NCI-H2196 treated with DMSO at 0.1 percent for 48 hours (cell line): ENCODE results near the gene AKT1.

ENCODE experiments used
- DNase-seq: peaks from one replicate; lab custom pipeline; 2025; ENCODE audit not compliant: unreplicated experiment; lab: John Stamatoyannopoulos, UW

AKT1 gene

DNA sequence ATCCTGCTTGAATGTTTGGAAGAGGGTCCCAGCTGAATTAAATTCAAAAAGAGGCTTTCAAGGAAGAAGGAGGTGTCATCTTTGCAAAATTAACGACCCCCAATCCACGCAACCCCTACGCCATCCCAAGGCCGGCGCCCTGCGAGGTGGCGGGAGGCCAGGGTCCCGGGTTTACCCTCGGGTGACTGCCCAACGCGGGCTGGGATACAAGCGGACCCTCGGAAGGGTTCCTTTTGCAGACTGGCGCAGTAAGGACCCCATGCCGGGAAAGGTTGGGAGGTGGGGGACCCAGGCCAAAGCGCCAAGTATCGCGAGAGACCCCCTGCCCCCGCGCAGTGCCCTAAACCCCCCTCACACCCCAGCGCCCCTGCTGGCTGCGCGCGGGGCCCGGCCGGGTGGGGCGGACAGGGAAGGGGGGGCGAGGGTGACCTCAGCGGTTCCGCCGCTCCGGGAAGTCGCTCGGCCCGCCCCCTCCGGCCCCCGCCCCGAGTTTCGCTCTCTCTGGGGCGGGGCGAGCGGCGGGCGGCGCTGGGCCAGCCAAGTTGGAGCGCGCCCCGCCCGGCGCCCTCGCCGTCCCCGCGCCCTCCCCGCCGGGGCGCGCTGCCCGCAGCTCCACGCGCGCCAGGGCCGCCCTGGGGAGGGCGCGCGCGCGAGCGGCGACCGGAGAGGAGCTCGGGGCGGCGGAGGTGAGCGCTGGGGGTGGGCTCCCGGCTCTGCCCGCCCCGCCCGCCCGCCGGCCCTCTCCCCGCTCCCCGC, 4.6 kb upstream of the AKT1 start:
- DNase-seq: peak; percentile 21

DNA sequence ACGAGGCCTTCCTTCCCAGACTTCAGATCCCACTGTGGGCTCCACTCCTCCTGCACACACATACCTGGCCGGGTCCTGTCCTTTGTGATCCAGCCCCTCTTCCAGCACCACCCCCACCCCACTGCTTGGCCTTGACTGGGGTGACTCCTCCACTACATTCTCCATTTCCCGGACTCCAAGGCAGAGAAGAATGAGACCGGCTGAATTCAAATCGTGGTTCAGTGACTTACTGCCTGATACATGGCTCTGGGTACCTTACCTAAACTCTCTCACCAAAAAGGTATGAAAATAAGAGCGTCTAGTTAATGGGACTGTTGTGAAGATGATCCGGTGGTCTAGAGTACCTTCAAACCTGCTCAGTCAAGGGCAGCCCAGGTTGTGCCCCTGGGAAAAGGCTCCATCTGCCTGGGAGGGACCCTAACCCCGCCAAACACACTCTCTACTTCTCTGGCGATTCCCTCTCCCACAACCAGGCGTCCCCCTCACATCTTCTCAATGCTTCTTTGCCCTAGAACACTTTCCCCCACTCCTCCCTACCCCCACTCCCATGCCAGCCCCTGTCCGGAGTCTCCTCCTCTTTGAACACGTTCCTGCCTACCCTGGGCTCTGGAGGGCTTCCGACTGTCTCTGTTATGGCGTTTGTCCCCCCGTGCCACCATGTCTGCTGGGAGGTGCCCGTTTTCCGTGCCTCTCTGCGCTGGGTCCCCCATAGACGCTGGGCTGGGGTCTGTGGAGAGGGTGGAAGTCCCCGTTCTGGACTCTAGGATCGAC, 3.9 kb upstream of the AKT1 start:
- DNase-seq: no peak

DNA sequence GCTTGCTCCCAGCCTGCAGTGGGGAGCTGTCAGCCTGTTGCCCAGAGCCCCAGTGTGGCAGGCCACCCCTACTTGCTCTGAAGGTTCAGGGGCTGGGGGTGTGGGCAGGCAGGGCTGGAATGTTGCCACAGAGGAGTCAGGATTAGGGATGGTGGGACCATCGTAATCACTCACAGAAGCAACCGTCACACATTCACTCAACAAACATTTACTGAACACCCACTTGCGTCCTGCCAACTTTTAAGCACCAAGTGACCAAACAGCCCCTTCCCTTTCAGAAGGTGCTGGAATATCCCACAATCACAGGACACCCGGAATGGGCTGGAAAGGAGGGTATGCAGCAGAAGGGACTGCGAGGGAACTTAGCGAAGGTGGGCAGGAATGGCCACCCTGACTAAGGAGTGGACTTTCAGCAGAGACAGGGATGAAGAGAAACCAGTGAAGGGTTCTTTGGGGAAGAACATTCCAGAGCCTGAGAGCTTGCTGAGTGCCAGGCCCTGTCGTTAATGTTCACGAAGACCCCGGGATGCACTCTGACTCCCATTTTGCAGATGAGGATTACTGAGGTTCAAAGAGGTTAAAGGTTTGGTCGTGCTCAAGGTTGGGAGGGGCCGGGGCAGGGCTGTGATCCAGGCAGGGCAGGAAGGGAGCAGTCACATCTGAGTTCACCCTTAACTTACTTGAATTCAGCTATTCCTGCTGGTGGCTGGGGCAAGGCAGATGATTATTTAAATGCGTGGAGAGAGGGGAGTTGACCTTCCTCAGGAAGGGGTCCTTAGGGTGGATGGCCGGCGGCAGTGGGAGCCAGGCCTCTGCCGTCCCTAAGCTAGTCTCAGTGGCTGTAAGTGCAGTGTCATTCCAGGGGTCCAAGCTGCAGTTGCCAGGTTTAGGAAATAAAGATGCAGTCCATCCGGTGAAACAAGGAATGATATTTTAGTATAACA, 3.0 kb upstream of the AKT1 start:
- no peak for DNase-seq

DNA sequence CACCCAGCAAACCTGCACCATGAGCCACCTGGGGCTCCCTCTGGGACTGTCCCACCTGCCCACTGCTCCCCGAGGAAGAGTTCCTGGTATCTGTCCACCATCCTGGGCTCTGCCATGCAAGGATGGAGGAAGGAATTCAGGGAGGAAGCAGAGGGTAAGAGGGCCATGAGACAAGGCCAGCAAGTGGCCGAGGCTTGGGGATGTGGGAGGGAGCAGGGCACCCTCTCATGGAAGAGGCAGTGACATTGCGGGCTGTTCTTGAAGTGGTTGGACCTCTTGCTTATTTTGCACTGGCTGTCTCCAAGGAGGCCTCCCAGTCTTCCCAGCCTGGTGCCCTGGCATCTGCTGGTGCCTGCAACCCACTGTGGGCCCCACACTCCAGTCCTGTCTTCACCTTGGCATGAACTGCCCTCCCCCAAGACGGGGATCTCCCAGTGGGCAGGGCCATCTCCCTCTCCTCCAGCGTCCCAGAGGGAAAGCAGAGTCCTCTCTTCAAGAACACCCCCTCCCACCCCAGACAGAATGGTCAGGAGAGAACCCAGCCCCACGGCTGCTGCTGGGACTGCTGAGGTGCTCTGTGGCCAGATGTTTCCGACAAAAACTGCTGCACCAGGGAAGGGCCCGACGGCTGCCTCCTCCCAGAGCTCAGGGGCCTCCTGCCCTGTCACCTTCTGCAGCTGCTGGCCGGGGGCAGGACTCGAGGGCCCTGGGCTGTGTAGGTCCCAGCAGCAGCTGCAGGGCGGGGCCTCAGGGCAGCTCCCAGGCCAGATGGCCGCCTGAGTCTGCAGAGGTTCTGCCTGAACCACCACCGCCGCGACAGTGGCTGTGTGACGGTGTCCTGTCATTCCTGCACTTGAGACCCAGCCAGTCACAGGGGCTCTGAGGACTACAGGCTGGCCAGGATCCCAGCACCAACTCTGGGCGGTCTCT, 1.8 kb upstream of the AKT1 start:
- DNase-seq: no peak

DNA sequence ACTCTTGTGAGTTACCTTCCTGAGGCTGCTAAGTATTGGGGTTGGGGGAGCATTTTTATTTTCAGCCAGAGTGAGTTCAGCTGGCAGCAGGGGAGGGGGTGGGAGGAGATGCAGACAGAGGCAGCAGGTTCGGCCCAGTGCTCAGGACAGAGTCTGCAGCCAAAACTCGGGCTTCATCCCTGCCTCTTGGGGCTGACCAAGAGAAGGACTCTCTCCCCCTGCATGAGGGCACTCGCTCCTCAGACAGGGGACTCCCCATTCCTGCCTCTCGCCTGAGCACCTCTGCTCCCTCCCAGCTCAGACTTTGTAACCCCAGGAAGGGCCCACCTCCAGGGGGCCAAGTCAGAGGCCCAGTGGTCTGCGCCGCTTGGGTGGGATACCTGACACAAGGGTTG, 1.1 kb upstream of the AKT1 start:
- DNase-seq: no peak

DNA sequence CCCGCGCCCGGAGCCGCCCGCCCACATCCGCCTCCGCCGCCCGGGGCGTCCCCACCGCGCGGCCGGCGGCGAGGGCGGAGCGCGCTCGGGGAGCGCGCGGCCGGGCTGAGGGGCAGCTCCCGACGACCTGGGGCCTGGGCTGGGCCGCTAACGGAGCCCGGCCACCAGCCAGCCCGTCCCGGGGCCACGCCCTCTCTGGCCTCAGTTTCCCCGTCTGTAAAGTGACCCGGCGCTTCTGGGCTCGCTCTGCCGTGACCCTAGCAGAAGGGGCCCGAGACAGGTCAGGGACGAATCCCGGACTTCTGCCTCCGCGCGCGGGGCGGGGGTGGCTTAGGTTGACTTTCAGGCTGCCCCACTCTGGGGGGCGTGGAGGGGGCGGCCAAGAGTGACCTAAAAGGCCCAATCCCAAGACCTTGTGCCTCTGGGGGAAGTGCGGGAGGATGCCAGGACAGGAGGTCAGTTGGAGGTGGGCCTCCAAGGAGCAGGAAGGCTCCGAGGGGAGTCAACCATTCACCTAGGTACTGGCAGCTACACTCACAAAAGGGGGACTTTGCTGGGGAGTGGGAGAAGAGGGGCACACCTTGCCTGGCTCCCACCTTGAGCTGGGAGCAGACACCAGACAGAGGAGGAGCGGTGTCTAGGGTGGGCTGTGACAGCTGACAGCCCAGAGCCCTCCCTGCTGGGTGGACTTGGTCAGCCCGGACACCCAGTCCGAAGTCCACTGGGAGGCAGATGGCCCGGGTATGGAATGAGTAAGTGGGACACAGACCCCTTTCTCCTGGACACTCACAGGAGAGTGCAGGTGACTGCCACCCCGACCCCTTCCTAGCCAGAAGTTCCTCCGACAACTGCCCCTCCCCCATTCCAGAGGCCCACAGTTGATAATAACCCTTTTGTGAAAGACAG, 486 bp upstream of the AKT1 start:
- DNase-seq: no peak

DNA sequence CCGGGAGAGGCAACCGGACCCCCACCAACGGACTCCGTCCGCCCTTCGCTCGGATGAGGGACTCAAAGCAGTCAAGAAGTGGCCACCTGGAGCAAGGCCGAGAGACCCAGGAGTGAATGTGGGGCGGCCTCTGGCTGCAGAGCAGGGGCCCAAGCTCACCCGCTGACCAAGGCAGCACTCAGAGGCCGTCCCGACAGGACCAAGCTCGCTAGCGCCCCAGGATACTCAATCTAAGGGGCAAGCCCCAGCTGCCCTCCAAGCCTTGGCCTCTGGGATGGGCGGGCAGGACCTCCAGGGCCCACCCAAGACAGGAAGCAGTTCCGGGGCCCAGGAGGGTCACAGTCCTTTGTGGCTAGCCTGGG, 936 bp downstream of the AKT1 start:
- DNase-seq: no peak

DNA sequence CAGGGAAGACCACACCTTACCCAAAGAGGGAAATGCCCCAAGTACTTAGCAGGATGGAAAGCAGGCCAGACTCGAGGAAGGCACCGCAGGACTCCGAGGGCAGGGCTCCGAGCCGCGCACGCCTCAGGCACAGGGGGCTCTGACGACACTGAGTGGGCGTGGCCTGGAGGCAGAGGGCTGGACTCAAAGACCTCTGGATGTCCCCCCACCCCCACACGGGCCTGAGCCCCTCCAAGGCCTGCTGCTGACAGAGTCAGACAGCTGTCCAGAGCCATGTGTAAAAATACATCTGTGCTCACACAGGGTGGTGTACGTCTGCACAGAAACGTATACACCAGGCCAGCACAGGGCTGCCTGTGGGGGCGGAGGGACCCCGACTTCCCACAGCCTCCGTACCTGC, 1.4 kb downstream of the AKT1 start:
- no peak for DNase-seq

DNA sequence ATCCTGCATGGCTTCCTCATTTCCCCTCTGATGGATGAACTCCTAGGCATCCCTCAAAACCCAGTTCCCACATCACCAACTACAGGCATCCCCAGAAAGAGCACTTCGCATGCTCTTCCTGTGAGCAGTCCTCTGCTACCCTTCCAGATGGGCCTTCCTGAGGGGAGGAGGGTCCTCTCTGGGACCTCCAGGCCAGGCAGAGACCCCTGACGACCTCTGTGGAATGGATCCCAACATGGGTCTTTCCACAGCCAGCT, 1.9 kb downstream of the AKT1 start:
- DNase-seq: no peak

DNA sequence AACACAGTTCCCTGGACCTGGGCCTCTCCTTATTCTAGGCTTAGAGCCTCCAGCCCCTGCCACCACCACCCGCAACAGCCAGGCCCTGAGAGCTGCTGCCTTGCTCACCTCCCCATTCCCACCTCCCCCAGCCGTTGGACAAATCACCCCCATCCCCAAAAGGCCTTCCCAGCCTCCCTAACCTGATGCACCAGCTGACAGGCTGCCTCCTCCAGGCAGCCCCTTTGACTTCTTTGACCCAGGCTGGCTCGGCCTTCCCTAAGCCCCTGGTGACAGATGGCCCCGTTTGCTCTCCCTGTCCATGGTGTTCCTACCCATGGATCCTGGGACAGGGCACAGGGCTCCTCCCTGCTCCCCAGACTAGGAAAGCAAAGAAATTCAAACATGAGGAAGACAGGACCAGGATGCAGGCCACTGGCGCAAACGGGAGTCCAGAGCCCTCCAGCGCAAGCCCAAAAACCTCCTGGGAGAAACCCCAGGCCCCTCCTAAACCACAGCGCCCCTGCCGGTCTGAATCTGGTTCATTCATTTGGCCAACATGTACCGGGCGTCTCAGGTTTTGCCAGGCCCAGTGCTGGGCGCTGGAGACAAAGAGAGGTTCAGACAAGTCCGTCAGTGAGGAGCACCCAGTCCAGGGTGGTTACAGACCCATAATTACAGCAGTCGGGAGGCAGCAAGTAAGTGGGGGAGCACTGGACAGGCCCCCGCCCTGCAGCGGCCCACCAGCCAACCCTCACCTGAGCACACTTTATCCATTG, 2.4 kb downstream of the AKT1 start:
- no peak for DNase-seq

DNA sequence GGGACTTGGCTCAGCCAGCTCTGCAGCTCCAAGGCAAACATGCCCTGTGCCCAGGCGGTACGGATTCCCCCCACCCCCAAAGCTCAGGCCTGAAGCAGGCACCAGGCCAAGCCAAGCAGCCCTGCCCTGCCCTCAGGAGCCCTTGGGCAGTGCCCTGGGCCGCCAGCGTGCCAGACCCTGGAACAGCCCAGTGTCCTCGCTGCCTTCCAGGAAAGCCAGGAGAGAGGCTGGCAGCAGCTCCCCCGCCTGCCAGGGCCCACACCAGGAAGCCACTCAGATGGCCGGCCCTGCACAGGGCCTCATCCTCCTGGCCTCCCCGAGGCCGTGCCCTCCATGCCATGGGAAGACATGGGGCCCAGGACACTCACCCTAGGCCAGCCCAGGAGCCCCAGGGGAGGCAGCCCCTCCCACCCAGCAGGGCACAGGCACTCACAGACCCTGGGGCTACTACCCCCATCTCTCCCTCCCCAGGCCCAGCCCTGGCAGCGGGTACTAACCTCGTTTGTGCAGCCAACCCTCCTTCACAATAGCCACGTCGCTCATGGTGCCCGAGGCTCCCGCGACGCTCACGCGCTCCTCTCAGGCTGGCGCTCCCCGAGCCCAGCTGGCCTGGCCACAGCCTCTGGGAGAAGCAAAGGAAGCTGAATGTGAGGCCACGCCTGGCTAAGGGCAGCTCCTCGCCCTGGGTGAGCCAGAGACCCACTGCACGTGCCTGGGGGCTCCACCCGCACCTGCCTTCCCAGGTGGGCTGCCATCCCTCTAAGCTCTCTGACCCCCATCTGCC, 3.3 kb downstream of the AKT1 start:
- DNase-seq: no peak

DNA sequence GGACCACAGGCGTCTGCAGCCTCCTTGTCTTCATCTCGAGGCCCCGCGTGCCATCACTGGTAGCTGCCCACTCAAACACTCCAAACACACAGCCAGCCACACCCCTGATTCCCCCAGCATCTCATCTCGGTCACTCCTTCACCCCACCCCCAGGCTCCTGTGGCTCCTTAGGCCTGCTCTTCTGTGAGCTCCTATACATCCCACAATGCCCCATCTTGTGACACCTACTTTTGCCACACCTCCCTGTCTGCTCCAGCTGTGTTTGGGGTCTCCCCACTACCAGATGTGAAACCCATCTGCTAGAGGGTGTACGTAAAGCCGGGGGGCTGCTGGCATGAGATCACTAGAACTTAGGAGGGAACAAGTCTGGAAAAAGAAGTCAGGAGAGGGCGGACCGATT, 4.1 kb downstream of the AKT1 start:
- no peak for DNase-seq

DNA sequence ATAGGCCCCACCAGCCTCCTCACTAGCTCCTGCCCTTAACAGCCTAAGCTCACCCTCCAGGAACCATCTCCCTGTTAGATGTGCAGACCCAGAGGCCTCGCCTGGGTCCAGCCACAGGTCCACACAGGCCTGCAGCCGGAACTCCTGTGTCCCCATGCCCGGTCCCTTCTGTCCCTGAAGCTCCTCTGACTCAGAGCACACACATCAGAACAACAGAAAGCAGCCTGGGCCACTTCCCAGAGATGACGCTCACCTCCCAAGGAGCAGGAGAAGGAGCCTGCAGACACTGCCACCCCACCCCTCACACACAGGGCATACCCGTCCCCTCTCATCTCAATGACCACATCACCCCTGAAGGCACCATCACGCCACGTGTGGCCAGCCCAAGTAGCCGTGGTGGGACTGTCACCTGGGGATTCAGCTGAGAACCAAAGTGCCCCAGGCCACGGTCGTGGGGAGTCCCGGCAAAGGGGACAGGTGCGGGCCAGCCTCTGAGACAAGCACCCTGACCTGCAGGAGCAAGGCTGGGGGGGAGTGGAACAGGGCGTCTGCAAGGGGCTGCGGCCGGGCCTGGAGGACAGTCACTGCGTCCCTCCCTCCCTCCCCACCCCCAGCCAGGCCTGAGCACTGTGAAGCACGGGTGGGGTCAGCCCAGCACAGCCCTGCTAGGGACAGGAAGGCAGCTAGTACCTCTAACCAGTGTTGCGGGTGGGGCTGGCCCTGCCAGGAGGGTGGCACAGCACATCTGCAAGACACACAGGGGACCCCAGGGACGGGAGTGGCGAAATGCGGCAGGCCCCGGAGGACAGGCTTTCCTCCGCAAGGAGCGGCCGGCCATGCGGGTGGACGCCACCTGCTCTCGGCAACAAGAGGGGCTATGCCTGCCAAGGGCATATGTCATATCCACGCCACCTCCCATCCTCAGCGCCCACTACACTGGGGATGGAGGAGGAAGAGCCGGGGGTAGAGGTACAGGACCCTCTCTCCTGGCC, 5.5 kb downstream of the AKT1 start:
- no peak for DNase-seq

DNA sequence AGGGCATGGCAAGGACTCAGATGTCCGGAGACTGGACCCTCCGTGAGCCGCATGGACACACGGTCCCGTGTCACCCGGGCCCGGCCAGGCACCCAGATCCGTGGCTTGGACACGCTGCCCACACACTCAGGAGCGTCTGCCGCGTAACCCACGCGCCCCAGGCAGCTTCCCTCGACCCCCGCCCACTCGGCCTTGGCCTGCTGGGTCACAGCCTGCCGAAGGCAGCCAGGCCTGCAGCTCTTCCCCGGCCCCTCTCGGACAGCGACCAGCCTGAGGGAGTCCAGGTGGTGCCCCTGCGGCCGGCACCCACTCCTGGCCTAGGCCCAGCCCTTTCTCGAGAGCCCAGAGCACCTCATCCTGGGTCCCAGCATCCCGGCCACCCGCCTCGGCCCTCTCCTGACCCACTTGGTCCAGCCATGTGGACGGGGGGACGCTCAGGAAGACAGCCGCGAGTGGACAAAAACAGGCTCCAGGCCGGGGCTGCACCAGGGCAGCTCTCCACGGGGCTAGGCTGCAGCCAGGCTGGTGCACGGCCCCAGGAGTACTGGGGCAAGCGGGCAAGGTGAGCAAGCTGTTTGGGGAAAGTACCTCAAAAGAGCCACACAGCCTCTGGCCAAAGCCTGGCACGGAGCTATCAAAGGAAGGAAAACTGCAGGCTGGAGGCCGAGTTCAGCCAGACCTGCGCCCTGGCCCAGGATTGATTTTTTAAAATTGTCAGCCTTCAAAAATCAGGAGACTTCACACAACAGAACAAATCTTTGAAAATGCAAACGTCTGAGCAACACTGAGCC, 6.5 kb downstream of the AKT1 start:
- no peak for DNase-seq

DNA sequence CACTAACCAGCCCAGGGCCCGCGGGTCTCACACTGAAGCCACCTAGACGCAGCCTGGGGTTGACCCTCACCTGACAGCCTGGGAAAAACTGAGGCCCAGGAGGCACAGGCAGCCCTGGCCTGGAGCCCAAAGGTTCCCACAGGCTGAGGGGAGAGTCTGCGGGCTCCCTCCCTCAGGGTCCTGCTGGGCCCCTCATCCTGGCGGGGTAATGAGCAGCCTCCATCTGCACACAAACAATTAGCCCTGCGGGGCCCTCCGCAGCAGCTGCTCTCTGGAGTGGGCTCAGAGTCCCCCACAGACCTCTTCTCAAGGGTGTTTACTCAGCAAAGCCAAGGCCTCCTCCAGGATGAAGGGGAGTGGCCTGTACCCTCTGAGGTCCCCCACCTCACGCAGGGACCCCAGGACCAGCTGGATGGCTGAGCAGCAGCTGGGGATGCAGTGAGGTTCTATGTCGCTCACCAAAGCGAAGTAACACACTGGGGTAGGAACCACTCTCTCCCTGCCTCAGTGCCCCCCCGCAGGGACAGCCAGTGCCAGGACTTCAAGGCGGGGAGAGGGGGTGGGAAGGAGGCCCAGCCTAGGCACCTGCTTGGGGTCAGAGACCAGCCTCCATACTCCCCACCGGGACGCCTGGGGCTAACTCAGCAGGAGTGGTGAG, 7.3 kb downstream of the AKT1 start:
- DNase-seq: no peak

DNA sequence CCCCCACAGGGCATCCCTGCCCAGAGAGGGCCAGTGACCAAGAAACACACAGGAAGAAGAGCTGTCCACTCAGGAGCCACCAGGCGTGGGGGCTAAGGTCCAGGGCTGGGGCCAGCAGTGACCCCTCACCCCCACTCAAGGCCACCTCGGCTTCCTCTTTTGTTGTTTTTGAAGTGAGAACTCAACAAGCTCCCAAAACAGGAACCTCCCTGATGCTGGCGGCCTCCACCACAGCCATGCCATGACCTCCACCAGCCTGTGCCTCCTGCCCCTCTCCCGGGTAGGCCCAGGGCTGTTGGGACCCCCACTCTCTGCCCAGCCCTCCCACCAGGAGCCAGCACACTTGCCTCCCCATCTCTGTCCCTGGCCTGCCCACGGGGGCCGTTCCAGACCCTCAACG, 7.8 kb downstream of the AKT1 start:
- no peak for DNase-seq
